Liver (tissue), 9 donors: ENCODE measurements around the gene CDKL2. TPM values are rescaled to one million over a fixed set of nuclear protein-coding genes. Genes with fewer than 3 reads are reported as not detected.

ENCODE experiments used
- DNase-seq: peaks from one replicate; pipeline ENCODE4 v3.0.0-alpha.2; 2017; ENCODE audit warnings: low spot score
- H3K27ac ChIP-seq, 2 donors: one replicate each; pipeline ENCODE4 v1.7.0; 2013; ENCODE audit warnings: inconsistent platforms in 2 of 2, low read length in 2 of 2, control low read depth in 1 of 2, low read depth in 1 of 2, mild to moderate bottlenecking in 1 of 2
- H3K27me3 ChIP-seq, 4 donors: one replicate each; pipeline versions ENCODE4 v1.6.1 to v1.7.0; 2013; ENCODE audit warnings: low read length in 3 of 4, inconsistent platforms in 1 of 4, mild to moderate bottlenecking in 1 of 4, moderate library complexity in 1 of 4; ENCODE audit not compliant: control insufficient read depth in 4 of 4, insufficient read depth in 4 of 4
- H3K36me3 ChIP-seq, 4 donors: one replicate each; pipeline versions ENCODE4 v1.6.1 to v1.7.0; 2013; ENCODE audit warnings: low read length in 3 of 4, mild to moderate bottlenecking in 3 of 4, low read depth in 1 of 4, moderate library complexity in 1 of 4; ENCODE audit not compliant: control insufficient read depth in 4 of 4, insufficient read depth in 3 of 4
- H3K4me1 ChIP-seq, 4 donors: one replicate each; pipeline versions ENCODE4 v1.6.1 to v1.7.0; 2013; ENCODE audit warnings: low read length in 3 of 4, mild to moderate bottlenecking in 3 of 4, moderate library complexity in 1 of 4; ENCODE audit not compliant: control insufficient read depth in 4 of 4, insufficient read depth in 4 of 4
- H3K4me3 ChIP-seq, 3 donors: one replicate each; pipeline versions ENCODE4 v1.6.1 to v1.7.0; 2013; ENCODE audit warnings: low read length in 3 of 3, control low read depth in 1 of 3, low read depth in 1 of 3, mild to moderate bottlenecking in 1 of 3
- H3K9ac ChIP-seq, 2 donors: one replicate each; pipeline ENCODE4 v1.7.0; 2013; ENCODE audit warnings: low read length in 2 of 2, mild to moderate bottlenecking in 2 of 2, moderate library complexity in 2 of 2, control low read depth in 1 of 2, low read depth in 1 of 2
- H3K9me3 ChIP-seq, 4 donors: one replicate each; pipeline versions ENCODE4 v1.6.1 to v1.7.0; 2013; ENCODE audit warnings: low read length in 3 of 4; ENCODE audit not compliant: control insufficient read depth in 4 of 4
- CTCF ChIP-seq: fragments of 150-350 bp; IDR thresholded peaks from 2 replicates; pipeline ENCODE4 v1.5.1; 2017; ENCODE audit warnings: improper control_type of control experiment, low read depth, low read length; ENCODE audit not compliant: missing input control
- EGR1 ChIP-seq, 2 donors: IDR thresholded peaks; 2 replicates each; pipeline ENCODE4 v1.6.1; 2016 to 2018; ENCODE audit warnings: antibody characterized with exemption in 2 of 2, low read depth in 2 of 2
- FOXA1 ChIP-seq: IDR thresholded peaks from 2 replicates; pipeline ENCODE4 v1.6.1; 2016; ENCODE audit warnings: antibody characterized with exemption
- FOXA2 ChIP-seq: IDR thresholded peaks from 2 replicates; pipeline ENCODE4 v1.6.1; 2016; ENCODE audit warnings: antibody characterized with exemption
- GABPA ChIP-seq, 2 donors: IDR thresholded peaks in 1 of 2; conservative IDR thresholded peaks in 1 of 2; 2 replicates each; pipeline ENCODE4 v1.6.1; 2016; ENCODE audit warnings: antibody characterized with exemption in 2 of 2, mild to moderate bottlenecking in 1 of 2, moderate library complexity in 1 of 2
- HNF4A ChIP-seq, 2 donors: conservative IDR thresholded peaks; 2 replicates each; pipeline ENCODE4 v1.6.1; 2016; ENCODE audit warnings: antibody characterized with exemption in 2 of 2, mild to moderate bottlenecking in 2 of 2
- HNF4G ChIP-seq: IDR thresholded peaks from 2 replicates; pipeline ENCODE4 v1.6.1; 2016; ENCODE audit warnings: antibody characterized with exemption
- JUND ChIP-seq, 2 donors: IDR thresholded peaks; 2 replicates each; pipeline ENCODE4 v1.6.1; 2016; ENCODE audit warnings: antibody characterized with exemption in 2 of 2
- MAX ChIP-seq: IDR thresholded peaks from 2 replicates; pipeline ENCODE4 v1.6.1; 2016; ENCODE audit warnings: antibody characterized with exemption
- NR2F2 ChIP-seq: IDR thresholded peaks from 2 replicates; pipeline ENCODE4 v1.6.1; 2016; ENCODE audit warnings: antibody characterized with exemption
- REST ChIP-seq: IDR thresholded peaks from 2 replicates; pipeline ENCODE4 v1.6.1; 2016; ENCODE audit warnings: antibody characterized with exemption, mild to moderate bottlenecking
- SP1 ChIP-seq: IDR thresholded peaks from 2 replicates; pipeline ENCODE4 v1.6.1; 2018; ENCODE audit warnings: antibody characterized with exemption, mild to moderate bottlenecking
- TAF1 ChIP-seq: conservative IDR thresholded peaks from 2 replicates; pipeline ENCODE4 v1.6.1; 2016; ENCODE audit warnings: antibody characterized with exemption, mild to moderate bottlenecking
- YY1 ChIP-seq: IDR thresholded peaks from 2 replicates; pipeline ENCODE4 v1.6.1; 2016; ENCODE audit warnings: antibody characterized with exemption, mild to moderate bottlenecking
- WGBS: extraction: QIAGEN DNeasy Blood & Tissue Kit; methylation state at CpG from one replicate; pipeline ENCODE4 v1.1.7; 2013; 5-methylcytosine and 5-hydroxymethylcytosine counted together
- polyA plus RNA-seq, 2 donors: library from polyadenylated mRNA; stranded (reverse) in 1 of 2; unstranded in 1 of 2; fragments of 200-250 nt in 1 of 2; fragments of >200 nt in 1 of 2; fragmentation: Nextera tagmentation in 1 of 2; extraction: Ambion mirVana in 1 of 2; gene quantifications; one replicate each; pipeline versions ENCODE4 v1.2.1 to v1.2.3, GENCODE V29; 2013 to 2015
- total RNA-seq, 2 donors: library from RNA; depleted of rRNA; stranded (reverse); fragments of >200 nt; gene quantifications; one replicate each; pipeline ENCODE4 v1.2.3, GENCODE V29; 2014
- TF ChIP-seq, protein P1 (sequence below): IDR thresholded peaks from 2 replicates; pipeline ENCODE4 v1.6.1; 2016; ENCODE audit warnings: antibody characterized with exemption
- donor health status: healthy.
- donor health status: healthy.
- donor health status: healthy.
- donor health status: healthy.
- donor health status: healthy.

CDKL2 gene
- total and polyA plus RNA-seq, 4 donors, result 0.02 to 0.14 (median 0.08) TPM; not detected in 1

GRCh38 chr4:75672461-75673026 is 42.2 kb upstream of the CDKL2 start:
- H3K9me3 ChIP-seq, result no peaks in the 10 kb centered on the region
- peak; percentile 77 for DNase-seq
- peak overlapping the region; percentile 63 to 98 (median 93) for H3K4me3 ChIP-seq
- peaks cover 0 to 24% (median 17%) of the 10 kb centered on the region in 4 donors for H3K4me1 ChIP-seq
- under 1% methylated on average over 44 of the region's 44 CpGs for WGBS
- peak overlapping the region; percentile 95 to 97 for H3K27ac ChIP-seq
- peak overlapping the region; percentile 75 to 82 for H3K9ac ChIP-seq
- TF ChIP-seq EGR1 (IDR thresholded peaks at IDR 0.05; ENCODE audit: low read depth in 2 of 2) (no peak), SP1 (no peak), CTCF (no peak), HNF4G (no peak), TAF1 (no peak), HNF4A (conservative IDR thresholded peaks at IDR 0.05) (no peak), GABPA (IDR thresholded peaks at IDR 0.05 in 1 of 2, conservative IDR thresholded peaks at IDR 0.05 in 1 of 2) (peak in 1 of 2 donors; percentile 29), NR2F2 (no peak), YY1 (peak; percentile 74), FOXA1 (no peak), FOXA2 (no peak)
- TF ChIP-seq, protein P1, sequence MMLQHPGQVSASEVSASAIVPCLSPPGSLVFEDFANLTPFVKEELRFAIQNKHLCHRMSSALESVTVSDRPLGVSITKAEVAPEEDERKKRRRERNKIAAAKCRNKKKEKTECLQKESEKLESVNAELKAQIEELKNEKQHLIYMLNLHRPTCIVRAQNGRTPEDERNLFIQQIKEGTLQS, result no peak
- no peaks in the 10 kb centered on the region for H3K27me3 ChIP-seq
- H3K36me3 ChIP-seq, result no peaks in the 10 kb centered on the region

- Histone ChIP-seq H3K27ac (peak overlapping the region; percentile 95 to 97), H3K27me3 (no peaks in the 10 kb centered on the region), H3K9ac (peak overlapping the region; percentile 75 to 82), H3K9me3 (no peaks in the 10 kb centered on the region), H3K36me3 (no peaks in the 10 kb centered on the region), H3K4me1 (peaks cover 0 to 24% (median 17%) of the 10 kb centered on the region in 4 donors), H3K4me3 (peak overlapping the region; percentile 63 to 98 (median 93))
- no peak for DNase-seq
- WGBS, result 13% methylated on average over 10 of the region's 10 CpGs
- TF ChIP-seq TAF1, result no peak
- no peak for TF ChIP-seq HNF4G
- TF ChIP-seq FOXA1, result no peak
- TF ChIP-seq, protein P1, result no peak
- no peak for TF ChIP-seq MAX
- no peak for TF ChIP-seq YY1
- TF ChIP-seq REST, result no peak
- TF ChIP-seq JUND (IDR thresholded peaks at IDR 0.05), result no peak
- TF ChIP-seq SP1, result no peak
These were observed 41.6 kb upstream of the CDKL2 start for GRCh38 chr4:75671802-75672421.
